Central memory CD4-positive, alpha-beta T cell (primary cell): ENCODE data around the gene ZHX3.

Source experiments
- DNase-seq: peaks from one replicate; pipeline ENCODE4 v3.0.0; 2022

Gene ZHX3

DNA sequence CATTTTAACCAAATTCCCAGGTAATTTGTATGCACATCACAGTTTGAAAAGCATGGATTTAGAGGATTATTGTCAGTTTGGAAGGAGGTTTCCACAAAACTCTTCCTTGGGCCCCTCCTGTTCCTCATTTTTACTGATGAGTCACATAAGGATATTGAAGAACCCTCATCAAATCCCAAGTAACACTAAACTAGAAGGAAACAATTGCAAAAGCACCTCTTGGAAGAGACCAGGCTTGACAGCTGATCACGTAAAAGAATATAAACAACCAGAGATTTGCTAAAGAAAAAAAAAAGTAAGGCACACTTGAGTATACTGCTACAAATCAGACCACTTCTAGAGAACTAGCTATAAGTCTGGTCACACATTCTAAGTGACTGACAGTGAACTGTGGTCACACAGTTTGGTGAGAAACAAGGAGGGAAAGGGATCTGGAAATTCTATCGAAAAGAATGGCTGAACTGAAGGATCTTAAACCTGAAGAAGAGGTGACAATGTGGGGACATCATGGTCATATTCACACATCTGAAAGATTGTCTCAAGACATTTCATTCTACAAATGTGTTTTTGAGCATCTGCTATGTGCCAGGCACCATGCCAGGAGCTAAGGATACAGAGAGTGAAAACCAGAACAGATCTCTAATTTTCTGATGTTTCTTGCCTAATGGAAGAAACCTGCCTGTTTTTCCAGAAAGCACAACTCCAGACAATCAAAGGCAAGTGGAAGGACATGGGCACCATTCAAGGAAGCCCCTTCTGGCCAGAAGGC, 24.1 kb downstream of the ZHX3 start:
- no peak for DNase-seq

DNA sequence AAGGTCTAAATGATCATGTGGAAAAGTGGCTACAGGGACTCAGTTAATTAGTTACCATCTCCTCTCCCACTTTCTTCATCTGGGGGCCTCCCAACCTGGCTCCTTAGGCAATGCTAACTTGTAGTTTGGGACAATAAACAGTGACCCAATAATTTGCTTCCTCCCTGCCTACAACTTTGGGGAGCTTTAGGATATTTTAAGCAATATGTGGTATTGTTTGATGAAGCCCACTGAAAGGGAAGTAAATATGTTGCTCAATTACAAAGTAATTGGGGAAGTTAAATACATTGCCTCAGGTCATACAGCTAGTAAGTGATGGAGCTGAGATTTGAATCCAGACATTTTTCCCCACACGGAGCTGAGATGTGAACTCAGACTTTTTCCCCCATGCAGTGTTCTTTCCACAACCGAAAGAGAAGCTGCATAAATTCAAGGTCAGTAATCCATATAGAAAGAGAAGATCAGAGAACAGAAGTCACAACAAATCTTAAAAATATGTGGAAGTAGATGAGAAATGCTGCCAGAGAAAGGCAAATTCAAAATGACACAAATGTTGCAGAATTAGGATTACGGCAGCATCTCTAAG, 26.6 kb downstream of the ZHX3 start:
- no peak for DNase-seq

DNA sequence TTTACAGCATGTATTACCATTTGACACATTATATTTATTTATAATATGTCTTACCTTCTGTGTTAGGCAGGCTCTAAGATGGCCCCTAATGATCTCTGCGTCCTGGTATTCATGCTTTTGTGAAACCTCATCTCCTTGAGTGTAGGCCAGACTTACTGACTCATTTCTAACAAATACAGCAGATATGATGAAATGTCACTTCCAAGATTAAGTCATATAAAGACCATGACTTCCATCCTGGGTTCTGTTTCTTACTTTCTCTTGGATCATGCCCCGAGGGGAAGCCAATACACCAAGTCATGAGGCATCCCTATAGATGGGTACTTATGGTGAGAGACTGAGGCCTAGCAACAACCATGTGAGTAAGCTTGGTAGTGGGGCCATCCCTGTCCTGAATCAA, 30.2 kb downstream of the ZHX3 start:
- no peak for DNase-seq

DNA sequence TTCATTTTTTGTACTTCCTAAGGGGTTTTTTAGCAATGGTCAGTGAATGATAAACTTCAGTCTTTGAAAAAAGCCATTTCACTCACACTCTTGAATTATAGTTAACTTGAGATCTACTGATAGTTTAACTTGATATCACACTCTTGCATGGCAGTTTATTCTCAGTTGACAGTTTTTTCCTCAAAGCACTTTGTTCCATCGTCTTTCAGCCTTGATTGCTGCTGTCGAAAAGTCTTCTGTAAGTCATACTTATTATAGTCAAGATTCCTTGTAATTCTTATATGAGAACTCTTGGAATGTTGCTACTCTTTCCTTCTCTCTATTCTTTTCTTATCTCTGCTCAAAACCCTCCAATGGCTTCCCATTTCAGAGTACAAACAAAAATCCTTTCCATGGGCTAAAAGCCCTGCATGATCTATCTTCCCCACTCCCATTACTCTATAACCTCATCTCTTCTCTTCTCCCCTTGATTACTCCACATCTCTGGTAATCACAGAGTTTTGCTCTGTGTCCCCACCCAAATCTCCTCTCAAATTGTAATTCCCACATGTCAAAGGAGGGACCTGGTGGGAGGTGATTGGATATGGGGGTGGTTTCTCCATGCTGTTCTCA, 31.2 kb downstream of the ZHX3 start:
- no peak for DNase-seq

DNA sequence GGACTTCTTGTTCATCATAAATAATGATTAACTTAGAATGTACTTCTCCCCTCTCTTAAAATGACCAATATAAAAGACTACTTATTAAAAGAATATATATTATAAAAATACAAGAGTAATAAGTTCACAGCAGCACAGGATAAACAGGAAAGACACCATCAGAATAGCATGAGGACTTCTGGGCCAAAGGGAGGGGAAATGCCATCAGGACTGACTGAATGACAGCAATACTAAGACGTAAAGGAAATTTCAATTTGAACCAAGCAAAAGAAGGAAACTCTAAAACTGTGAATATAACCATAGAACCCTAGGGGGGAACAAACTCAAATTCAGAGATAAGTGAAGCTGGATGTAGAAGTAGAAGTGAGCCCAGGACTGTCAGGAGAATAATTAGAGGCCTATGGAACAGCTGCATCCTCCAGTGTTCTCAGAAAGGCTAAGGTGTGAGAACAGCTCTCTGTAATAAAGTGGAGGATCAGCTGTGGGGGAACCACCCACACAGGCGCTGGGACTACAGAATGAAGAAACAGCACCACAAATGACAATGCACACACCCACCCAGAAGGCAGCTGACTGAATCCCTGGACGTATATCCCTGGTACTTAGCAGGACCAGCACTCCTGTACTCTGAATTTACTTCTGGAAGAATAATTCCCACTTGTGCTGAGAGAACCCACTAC, 37.8 kb downstream of the ZHX3 start:
- DNase-seq: no peak

DNA sequence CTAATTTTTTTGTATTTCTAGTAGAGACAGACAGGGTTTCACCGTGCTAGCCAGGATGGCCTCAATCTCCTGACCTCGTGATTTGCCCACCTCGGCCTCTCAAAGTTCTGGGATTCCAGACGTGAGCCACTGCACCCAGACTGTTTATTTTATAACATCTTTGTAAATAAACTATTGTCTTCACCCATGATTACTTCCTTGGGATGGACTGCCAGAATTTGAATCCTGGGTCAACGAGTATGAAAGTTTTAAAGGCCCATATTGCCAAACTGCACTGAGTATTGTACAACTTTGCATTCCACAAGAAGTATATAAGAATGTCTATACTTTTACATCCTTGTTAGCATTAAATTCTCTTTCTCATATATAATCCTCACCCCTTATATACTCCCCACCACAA, 38.6 kb downstream of the ZHX3 start:
- DNase-seq: no peak

DNA sequence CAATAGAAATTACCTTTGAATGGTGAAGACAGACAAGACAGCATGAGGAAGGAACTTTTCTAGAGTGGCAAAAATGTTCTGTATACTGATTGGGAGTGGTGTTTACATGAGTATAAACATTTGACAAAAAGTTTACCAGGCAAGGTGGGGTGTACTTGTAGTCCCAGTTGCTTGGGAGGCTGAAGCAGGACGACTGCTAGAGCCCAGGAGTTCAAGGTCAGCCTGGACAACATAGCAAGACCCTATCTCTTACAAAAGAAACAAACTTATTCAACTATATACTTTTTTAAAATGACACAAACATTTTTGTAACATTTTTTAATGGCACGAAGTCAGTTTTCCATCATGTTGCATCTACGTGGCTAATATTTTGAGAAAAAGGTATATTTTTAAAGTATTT, 40.5 kb downstream of the ZHX3 start:
- no peak for DNase-seq

DNA sequence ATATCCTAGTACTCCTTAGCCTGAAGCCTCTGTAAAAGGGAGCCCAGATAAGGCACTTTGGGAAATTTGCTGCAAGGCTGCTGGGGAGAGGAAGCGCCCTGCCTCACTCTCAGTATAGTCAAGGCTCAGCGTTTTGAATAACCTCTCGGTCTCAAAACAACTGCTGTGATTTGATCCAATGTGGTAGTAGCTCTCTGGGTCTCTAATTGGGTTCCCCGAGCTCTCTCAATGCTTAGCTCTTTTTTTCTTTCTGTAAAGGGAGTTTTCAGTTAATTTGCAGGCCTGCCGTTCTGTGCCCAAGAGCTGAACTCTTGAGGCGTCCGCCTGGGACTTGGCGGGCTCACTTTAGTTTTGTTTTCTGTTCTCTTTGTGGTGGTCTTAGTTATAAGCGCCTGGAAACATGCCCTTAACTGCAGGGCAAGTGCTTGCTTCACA, 41.2 kb downstream of the ZHX3 start:
- no peak for DNase-seq

DNA sequence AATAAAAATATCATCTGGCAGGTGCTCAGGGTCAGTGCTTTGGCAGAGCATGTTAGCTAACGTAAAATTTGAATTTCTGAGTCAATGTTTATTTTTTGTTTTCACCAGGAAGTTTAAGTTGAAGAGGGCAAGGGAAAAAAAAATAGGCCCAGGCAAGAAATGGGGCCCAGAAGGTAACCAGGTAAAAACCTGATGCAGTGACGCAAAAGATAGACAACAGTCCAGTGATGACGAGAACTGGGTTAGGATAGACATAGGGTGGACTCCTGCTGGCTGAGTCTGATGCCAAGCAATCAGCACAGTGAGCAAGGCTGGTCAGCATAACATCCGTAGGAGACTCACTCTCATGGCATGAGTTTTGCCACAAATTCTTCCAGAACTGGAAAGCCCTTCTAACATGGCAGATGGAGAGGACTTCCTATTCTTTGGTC, 42.2 kb downstream of the ZHX3 start:
- no peak for DNase-seq

DNA sequence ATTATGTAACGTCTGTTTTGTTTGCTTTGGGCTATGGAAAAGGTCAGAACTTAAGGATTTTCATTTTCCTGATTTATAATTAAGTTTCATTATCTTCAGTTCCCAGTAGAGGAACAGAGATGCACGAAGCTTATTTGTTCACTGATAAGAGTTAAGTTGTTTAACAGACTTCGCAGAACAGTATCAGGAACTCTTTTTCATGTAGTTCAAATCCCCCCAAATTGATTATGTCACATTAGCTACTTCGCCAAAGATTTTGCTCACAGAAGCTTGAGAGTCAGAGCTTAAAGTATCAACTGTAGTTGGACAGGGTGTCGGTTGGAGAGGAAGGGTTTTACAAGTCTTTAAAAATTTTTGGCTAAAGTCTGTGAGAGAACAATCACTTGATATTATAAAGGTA, 43.4 kb downstream of the ZHX3 start:
- no peak for DNase-seq

DNA sequence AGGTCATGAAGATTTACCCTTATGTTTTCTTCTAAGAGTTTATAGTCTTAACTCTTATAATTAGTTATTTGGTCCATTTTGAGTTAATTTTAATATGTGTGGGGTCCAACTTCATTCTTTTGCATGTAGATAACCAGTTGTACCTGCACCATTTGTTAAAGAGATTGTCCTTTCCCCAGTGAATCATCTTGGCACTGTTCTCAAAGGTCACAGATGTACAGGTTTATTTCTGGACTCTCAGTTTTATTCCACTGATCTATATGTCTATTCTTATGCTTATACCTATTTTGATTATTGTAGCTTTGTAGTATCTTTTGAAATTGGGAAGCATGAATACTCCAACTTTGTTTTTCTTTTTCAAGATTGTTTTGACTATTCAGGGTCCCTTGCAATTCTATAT, 44.1 kb downstream of the ZHX3 start:
- no peak for DNase-seq

DNA sequence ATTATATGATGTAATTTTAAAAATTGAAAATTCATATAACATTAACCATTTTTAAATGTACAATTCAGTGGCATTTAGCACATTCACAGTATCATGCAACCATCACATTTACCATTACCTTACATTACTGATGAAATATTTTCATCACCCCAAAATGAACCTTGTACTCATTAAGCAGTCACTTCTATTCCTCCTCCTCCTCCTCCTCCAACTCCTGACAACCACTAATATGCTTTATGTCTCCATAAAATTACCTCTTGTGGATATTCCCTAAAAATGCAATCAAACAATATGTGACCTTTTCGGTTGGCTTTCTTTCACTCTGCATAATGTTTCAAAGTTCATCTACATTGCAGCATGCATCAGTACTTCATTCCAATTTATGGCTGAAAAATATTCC, 45.2 kb downstream of the ZHX3 start:
- no peak for DNase-seq

DNA sequence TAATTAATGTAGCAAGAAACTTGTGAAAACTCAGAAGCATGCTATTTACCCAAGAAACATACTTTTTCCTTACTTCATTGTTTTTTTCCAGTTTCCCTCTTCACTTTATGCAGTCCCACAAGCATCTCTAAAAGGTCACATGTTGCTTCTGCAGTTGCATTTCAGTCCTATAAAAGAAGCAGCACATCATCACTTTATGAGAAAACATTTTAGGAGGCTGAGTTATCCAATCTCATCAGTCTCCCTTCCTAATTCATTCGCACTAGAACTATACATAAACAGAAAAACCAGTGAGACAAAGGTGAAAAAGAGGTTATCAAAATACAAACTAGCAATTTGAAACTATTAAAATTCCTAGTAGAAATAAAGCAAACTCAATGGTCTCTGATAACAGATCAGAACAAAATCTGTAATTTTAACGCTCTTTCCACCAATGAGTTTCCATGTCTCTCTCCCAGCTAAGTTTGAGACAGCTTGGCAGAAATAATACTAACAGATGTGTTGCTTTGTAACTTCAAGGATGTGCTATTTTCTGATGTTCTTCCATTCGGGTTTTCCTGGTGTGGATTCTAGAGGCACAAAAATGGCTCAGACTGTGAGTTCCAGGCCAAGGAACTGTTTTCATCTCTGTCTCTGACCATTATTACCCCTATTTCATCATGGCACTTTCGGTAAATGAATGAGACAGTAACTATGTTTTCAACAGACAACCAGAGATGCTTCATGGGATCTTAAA, 48.4 kb downstream of the ZHX3 start:
- no peak for DNase-seq

DNA sequence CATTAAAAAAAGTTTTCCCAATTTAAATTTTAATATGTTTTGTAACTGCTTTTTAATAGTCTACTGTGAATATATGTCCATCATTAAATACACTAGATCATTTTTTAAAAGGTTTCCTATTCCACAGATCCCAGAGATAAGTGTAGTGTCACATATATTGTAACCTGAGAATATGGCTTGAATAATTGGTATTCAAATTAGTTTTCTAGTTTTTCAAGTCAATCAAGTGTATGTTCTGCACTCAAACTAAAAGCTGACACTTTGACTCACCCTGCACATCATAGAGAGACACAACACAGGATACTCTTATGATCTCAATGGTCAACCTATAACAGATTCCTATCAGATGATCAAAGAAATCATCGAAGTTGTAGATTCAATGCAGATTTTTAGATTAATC, 49.1 kb downstream of the ZHX3 start:
- no peak for DNase-seq

DNA sequence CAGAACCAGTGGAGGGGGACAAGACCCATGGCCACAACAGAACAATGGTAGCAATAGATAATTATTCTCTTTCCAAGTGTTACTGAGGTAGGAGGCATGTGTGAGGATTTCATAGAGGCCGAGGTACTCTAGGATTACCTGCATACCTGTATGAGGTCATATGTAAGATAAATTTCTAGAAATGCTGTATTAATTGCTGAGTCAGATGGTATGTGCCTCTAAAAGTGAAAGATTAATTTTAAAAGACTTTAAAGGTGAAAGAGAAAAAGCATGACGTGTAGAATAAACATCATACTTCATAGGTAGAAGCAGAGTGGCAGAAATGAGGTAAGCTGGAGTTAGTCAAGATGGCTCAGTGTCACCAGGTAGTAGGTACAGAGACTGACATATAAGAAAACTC, 51.6 kb downstream of the ZHX3 start:
- no peak for DNase-seq

DNA sequence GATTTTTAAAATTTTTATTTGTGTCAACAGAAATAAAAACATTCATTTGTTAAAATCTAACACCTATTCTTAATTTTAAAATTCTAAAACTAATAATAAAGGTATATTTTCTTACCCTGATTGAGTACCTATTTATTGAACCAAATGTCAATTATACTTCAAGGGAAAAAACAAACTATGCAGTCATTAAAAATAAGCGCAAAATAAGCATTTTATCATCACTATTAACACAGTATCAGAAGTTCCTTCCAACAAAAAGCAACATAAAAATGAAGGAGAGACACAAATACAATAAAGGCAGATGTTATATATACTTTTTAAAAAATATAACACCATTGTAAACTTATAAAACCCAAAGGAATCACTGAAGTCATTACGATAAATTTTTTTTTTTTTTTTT, 52.7 kb downstream of the ZHX3 start:
- DNase-seq: no peak

DNA sequence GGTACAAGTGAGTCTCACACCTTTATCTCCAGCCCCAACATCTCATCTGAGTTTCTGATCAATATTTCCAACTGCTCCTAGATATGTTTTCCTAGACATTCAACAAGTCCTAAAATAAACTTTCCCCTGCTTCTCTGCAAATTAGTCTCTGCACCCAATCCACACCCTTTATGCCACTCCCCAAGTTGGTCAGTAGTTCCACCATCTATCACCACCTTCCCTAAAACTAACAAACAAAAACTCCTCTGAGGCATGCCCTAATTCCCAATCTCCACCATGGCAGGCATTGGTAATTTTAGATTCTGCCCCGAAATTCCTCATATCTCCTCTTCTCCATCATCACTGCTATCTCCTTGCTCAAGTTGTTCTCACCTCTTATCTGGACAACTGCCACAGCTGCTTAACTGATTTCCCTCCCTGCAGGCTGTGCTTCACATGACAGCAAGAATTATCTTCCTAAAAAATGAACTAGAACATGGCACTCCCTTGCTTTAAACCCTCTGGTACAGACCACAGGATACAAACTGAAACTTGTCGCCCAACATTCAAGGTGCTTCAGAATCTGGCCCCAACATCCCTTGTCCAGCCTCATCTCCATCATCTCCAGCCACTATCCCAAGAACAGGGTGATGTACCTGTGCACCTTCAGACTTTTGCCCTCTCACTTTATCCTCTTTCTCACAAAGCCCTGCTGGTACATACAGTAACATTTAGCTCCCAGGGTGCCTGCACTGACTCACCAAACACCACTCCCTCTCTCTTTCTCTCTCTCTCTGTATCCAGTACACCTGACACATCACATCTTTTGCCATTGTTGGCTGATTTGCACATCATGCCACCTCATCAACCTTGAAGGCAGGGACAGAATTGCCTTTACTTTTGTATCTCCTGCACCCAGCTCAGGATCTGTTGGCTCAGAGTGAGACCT, 55.5 kb downstream of the ZHX3 start:
- DNase-seq: no peak

DNA sequence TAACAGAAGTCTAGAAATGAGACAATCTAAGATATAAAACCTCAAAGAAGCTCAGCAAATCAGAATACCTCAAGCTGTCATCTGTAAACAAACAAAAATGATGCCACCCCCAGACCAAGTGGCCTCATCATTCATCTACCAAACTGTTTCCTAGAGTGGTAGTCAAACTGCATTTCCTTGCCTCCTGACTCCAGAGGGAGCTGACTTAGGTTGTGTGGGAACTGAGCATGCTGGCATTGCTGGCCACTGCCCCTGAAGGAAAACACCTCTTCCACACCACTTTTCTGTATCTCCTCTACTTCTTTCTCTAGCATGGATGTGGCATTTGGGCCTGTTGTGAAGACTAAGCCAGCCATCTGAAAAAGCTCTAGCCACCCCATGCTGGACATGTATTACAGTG, 56.3 kb downstream of the ZHX3 start:
- DNase-seq: no peak

DNA sequence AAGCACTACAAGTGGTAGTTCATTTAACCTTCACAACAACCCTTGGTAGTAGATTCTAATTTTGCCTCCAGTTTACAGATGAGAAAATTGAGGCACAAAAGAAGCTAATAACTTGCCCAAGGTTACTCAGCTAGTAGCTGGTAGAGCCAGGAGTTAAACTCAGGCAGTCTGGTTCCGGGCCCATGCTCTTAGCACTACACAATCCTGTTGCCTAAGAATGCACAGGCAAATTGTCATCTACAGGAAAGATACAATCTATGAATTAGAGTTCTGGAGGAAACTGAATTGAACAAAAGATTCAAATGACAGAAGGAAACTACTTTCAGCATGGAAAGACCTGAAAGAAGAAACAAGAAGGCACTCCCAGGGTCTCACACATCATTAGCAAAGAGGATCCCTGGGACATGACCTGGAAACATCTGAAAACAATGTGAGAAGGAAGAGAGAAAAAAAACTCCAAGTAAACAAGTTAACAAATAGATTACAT, 56.8 kb downstream of the ZHX3 start:
- DNase-seq: no peak

DNA sequence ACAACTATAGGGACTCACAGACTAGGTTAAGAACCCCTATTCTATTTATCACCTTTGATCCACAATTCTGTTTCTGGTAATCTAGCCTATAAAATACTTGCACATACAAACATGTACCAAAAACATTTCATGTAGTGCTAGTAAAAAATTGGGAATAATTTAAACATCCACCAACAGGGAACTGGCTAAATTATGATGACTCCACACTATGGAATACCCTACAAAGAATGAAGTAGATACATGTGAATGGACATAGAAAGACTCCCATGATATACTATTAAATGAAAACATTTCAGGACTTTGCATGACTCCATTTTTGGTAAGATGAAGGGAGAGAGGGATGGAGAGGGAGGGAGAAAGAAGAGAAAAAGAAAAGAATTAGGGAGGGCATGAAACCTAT, 58.2 kb downstream of the ZHX3 start:
- DNase-seq: no peak

DNA sequence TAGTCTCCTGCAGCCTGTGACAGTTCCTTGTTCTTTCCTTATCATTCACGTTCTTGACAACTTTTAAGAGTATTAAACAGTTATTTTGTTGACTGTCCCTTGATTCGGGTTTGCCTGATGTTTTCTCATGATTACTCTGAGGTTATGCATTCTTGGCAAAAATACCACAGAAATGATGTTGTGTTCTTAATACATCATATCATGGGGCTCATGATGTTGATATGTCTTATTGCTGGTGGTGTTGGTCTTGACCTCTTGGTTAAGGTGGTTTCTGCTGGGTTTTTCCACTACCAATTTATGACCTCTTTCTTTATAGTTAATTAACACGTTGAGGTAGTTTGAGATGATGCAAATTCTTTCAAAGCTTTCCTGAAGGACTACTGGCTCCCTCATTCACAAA, 59.1 kb downstream of the ZHX3 start:
- DNase-seq: no peak

DNA sequence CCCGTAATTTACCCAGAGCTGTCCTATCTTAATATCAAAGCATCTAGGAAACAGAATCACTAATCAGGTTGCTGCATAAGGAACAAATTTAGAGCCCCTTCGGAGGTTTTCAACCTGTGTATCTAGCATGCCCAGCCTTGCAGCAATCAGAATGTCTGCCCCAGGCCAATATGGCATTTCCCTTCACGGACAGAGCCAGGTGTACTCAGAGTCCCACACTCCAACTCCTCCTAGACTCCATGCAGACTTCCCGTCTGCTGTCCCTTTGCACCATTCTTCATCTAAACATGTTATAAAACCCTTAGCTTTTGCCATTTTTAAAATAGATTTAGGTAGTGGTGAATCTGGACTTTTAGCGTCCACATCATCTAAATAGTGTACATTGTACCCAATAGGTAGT, 61.0 kb downstream of the ZHX3 start:
- no peak for DNase-seq
